Osteoblast (primary cell): ENCODE measurements around the gene DCAF11. TPM values are rescaled to one million over a fixed set of nuclear protein-coding genes. Genes with fewer than 3 reads are reported as not detected.

Source experiments
- DNase-seq: peaks from one replicate; pipeline ENCODE4 v3.0.0; 2011; ENCODE audit warnings: low spot score, mixed read lengths; ENCODE audit not compliant: insufficient read length; ENCODE audit errors: missing footprints
- H2AFZ ChIP-seq: 2 replicates; pipeline ENCODE4 v1.6.0; 2011; ENCODE audit warnings: mild to moderate bottlenecking, low read length
- H3K27ac ChIP-seq: 2 replicates; pipeline ENCODE4 v1.5.1; 2011; ENCODE audit warnings: mild to moderate bottlenecking, low read depth, low read length, moderate library complexity
- H3K27me3 ChIP-seq: 2 replicates; pipeline ENCODE4 v1.6.0; 2012; ENCODE audit warnings: mild to moderate bottlenecking, control low read depth, inconsistent platforms, low read length, moderate library complexity; ENCODE audit not compliant: insufficient read depth
- H3K36me3 ChIP-seq: 2 replicates; pipeline ENCODE4 v1.5.1; 2011; ENCODE audit warnings: mild to moderate bottlenecking, low read length, control low read depth, moderate library complexity; ENCODE audit not compliant: insufficient read depth
- H3K4me1 ChIP-seq: 2 replicates; pipeline ENCODE4 v1.5.1; 2011; ENCODE audit warnings: mild to moderate bottlenecking, low read length, control low read depth, moderate library complexity; ENCODE audit not compliant: insufficient read depth
- H3K4me2 ChIP-seq: 2 replicates; pipeline ENCODE4 v1.6.0; 2011; ENCODE audit warnings: mild to moderate bottlenecking, low read length; ENCODE audit not compliant: insufficient read depth
- H3K4me3 ChIP-seq: fragments of 200-600 bp; sonication (generic); 3 replicates; pipeline ENCODE4 v1.5.1; 2012; ENCODE audit warnings: mild to moderate bottlenecking, low read length, inconsistent platforms; ENCODE audit not compliant: insufficient read depth
- H3K79me2 ChIP-seq: 2 replicates; pipeline ENCODE4 v1.6.0; 2012; ENCODE audit warnings: mild to moderate bottlenecking, low read length, control low read depth, inconsistent platforms; ENCODE audit not compliant: insufficient read depth
- H3K9me3 ChIP-seq: 2 replicates; pipeline ENCODE4 v1.5.1; 2011; ENCODE audit warnings: low read depth, low read length, control low read depth
- H4K20me1 ChIP-seq: 2 replicates; pipeline ENCODE4 v1.6.0; 2012; ENCODE audit warnings: mild to moderate bottlenecking, low read length, control low read depth; ENCODE audit not compliant: insufficient read depth
- total RNA-seq: library from RNA; depleted of rRNA; stranded (reverse); fragments of >200 nt; gene quantifications from 2 replicates; pipeline ENCODE4 v1.2.3, GENCODE V29; 2012
- TF ChIP-seq, protein P1 (sequence below): IDR thresholded peaks from 2 replicates; pipeline ENCODE4 v1.5.1; 2011; ENCODE audit warnings: mild to moderate bottlenecking, low read depth, low read length, moderate library complexity; ENCODE audit errors: extremely low read depth

Gene DCAF11
- total RNA-seq, 1 donor: 84.7 TPM

DNA sequence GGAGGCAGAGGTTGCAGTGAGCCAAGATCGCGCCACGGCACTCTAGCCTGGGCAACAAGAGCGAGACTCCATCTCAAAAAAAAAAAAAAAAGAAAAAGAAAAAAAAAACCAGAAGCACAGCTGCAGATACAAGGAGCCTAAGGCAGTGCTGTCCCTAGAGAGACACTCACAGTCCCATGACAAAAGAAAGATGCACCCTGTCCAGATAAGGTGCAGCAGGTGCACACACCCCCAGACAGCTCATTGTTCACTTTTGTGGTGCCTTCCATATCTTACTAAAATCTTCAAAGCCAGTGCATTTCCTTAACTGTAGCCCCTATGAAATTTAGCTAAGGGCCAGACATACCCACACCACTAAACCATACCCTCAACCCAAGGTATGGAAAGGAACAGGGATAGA is 7.8 kb downstream of the DCAF11 start:
- Histone ChIP-seq H3K4me2 (no peak overlapping the region), H3K36me3 (peaks cover 55% of the 10 kb centered on the region), H3K9me3 (no peaks in the 10 kb centered on the region), H3K27ac (no peak overlapping the region), H3K4me3 (no peak overlapping the region), H2AFZ (no peak overlapping the region), H3K79me2 (no peaks in the 10 kb centered on the region), H4K20me1 (no peaks in the 10 kb centered on the region), H3K4me1 (no peaks in the 10 kb centered on the region), H3K27me3 (no peaks in the 10 kb centered on the region)
- TF ChIP-seq, protein P1, sequence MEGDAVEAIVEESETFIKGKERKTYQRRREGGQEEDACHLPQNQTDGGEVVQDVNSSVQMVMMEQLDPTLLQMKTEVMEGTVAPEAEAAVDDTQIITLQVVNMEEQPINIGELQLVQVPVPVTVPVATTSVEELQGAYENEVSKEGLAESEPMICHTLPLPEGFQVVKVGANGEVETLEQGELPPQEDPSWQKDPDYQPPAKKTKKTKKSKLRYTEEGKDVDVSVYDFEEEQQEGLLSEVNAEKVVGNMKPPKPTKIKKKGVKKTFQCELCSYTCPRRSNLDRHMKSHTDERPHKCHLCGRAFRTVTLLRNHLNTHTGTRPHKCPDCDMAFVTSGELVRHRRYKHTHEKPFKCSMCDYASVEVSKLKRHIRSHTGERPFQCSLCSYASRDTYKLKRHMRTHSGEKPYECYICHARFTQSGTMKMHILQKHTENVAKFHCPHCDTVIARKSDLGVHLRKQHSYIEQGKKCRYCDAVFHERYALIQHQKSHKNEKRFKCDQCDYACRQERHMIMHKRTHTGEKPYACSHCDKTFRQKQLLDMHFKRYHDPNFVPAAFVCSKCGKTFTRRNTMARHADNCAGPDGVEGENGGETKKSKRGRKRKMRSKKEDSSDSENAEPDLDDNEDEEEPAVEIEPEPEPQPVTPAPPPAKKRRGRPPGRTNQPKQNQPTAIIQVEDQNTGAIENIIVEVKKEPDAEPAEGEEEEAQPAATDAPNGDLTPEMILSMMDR: no peak
- DNase-seq: no peak

DNA sequence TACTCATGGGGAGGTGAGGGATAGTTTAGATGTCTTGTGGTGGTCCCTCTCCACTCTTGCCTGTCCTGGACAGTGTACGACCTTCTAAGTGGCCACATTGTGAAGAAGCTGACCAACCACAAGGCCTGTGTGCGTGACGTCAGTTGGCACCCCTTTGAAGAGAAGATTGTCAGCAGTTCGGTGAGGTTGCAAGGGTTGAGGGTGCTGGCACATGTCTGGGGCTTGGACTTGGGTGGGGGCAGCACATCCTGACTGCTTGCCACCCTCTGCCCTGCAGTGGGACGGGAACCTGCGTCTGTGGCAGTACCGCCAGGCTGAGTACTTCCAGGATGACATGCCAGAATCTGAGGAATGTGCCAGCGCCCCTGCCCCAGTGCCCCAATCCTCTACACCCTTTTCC is 8.3 kb downstream of the DCAF11 start:
- no peaks in the 10 kb centered on the region for H4K20me1 ChIP-seq
- H3K4me2 ChIP-seq: no peak overlapping the region
- H2AFZ ChIP-seq: no peak overlapping the region
- no peaks in the 10 kb centered on the region for H3K27me3 ChIP-seq
- no peaks in the 10 kb centered on the region for H3K79me2 ChIP-seq
- no peak overlapping the region for H3K4me3 ChIP-seq
- H3K9me3 ChIP-seq: no peaks in the 10 kb centered on the region
- no peak overlapping the region for H3K27ac ChIP-seq
- no peak for DNase-seq
- H3K36me3 ChIP-seq: peaks cover 50% of the 10 kb centered on the region
- TF ChIP-seq, protein P1: no peak
- no peaks in the 10 kb centered on the region for H3K4me1 ChIP-seq

DNA sequence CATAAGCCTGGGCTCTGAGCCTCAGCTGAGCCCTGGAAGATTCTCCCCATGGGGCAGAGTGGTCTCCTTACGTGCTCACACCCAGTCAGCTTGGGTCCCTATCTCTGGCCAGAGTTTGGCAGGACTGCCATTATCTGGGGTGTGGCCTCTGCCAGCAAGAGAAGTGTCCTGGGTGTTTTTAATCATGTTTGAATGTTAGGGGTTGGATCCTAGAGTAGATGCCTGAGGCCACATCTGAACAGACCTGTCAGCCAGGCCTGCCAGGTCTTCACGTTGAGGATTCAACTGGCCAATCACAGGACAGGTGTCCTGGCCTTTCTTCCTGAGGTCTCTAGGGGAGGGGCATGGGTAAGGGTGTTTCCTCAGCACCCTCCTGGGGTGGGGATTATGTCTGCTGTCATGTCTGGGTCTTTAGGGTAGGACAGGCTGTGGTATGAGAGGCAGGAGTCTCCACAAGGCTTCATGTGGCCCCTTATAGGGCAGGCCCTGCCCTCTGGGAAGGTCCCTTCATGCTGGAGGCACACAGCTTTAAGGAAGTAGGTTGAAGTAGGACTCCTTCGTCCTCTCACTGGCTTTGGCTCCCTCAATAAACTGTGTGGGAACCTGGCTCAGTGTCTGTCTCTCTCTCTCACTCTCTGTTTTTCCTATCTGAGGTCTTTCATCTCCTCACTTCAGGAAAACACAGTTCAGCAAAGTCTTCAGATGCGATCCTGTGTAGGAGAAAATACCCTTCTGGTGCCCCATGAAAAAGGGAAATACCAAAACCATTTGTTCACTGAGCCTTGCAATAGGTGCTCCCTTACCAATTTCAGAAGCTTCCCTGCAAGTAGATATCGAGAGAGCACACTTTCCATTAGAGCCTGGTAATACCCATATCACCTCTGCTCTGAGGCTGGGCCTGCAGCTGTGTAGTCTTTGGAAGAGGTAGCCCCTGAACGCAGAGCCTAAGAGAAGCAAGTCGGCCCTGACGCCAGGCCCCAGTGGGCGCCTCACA is 9.1 kb downstream of the DCAF11 start:
- no peak overlapping the region for H3K4me3 ChIP-seq
- TF ChIP-seq, protein P1: no peak
- H3K27me3 ChIP-seq: no peaks in the 10 kb centered on the region
- H3K27ac ChIP-seq: no peak overlapping the region
- no peaks in the 10 kb centered on the region for H3K4me1 ChIP-seq
- H3K79me2 ChIP-seq: no peaks in the 10 kb centered on the region
- peaks cover 42% of the 10 kb centered on the region for H3K36me3 ChIP-seq
- no peaks in the 10 kb centered on the region for H4K20me1 ChIP-seq
- no peak for DNase-seq
- no peak overlapping the region for H2AFZ ChIP-seq
- H3K4me2 ChIP-seq: no peak overlapping the region
- no peaks in the 10 kb centered on the region for H3K9me3 ChIP-seq

DNA sequence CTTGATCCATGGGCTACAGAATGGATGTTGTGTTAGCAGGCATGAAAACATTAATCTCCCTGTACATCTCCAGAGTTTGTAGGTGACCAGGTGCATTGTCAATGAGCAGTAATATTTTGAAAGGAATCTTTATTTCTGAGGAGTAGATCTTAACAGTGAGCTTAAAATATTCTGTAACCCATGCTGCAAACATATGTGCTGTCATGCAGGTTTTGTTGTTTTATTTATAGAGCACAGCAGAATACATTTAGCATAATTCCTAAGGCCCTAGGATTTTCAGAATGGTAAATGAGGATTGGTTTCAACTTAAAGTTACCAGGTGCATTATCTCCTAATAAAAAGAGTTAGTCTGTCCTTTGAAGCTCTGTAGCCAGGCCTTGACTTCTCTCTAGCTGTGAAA is 12.4 kb downstream of the DCAF11 start:
- no peaks in the 10 kb centered on the region for H3K4me1 ChIP-seq

More for the DNA sequence above, 12.4 kb downstream of the DCAF11 start:
- peaks cover 17% of the 10 kb centered on the region for H3K36me3 ChIP-seq
- no peaks in the 10 kb centered on the region for H3K9me3 ChIP-seq
- no peak overlapping the region for H2AFZ ChIP-seq
- no peaks in the 10 kb centered on the region for H3K27me3 ChIP-seq
- H3K4me3 ChIP-seq: no peak overlapping the region
- no peak for DNase-seq
- TF ChIP-seq, protein P1: no peak
- H3K79me2 ChIP-seq: no peaks in the 10 kb centered on the region
- H3K27ac ChIP-seq: no peak overlapping the region
- no peaks in the 10 kb centered on the region for H4K20me1 ChIP-seq
- no peak overlapping the region for H3K4me2 ChIP-seq
